ENCODE results near the gene FNIP1.

FNIP1 gene

GRCh38 chr5:131644370-131644769 lies 152.4 kb downstream of the FNIP1 start:
- Histone ChIP-seq H3K14ac (ENCODE audit: low read length in 2 of 2) (no peak overlapping the region), H2AFZ (ENCODE audit: low read depth, low read length) (no peak overlapping the region), H3K23ac (ENCODE audit: low read length in 2 of 2) (no peak overlapping the region), H2BK120ac (ENCODE audit: low read depth, low read length) (no peak overlapping the region), H4K91ac (ENCODE audit: low read length) (no peak overlapping the region), H4K8ac (ENCODE audit: low read length) (no peak overlapping the region), H2BK5ac (ENCODE audit: low read depth, low read length, poor library complexity, severe bottlenecking) (no peak overlapping the region), H3K4me3 (ENCODE audit: insufficient read depth in 1 of 2, low read depth in 1 of 2, low read length in 2 of 2) (no peak overlapping the region), H3K27me3 (ENCODE audit: control insufficient read depth in 1 of 2, insufficient read depth in 1 of 2, low read length in 2 of 2) (no peaks in the 10 kb centered on the region), H3K4me1 (ENCODE audit: control insufficient read depth, insufficient read depth, low read depth, low read length) (no peaks in the 10 kb centered on the region), H2BK12ac (ENCODE audit: low read length in 2 of 2) (no peak overlapping the region), H3K79me1 (replicated peaks; ENCODE audit: low read length, poor library complexity, severe bottlenecking) (peaks cover 6% of the 10 kb centered on the region), H3K27ac (ENCODE audit: low read length, poor library complexity, severe bottlenecking) (no peak overlapping the region), H2AK5ac (ENCODE audit: low read length, severe bottlenecking) (no peak overlapping the region), H3K18ac (ENCODE audit: low read depth in 1 of 2, low read length in 2 of 2) (no peak overlapping the region), H3K9ac (ENCODE audit: low read length) (no peak overlapping the region), H3K9me3 (ENCODE audit: control insufficient read depth, low read length) (no peaks in the 10 kb centered on the region), H3K36me3 (ENCODE audit: control insufficient read depth in 1 of 2, insufficient read depth in 2 of 2, low read depth in 1 of 2, low read length in 2 of 2) (peaks cover 3 to 79% of the 10 kb centered on the region in 2 experiments), H2BK15ac (ENCODE audit: low read depth, poor library complexity, severe bottlenecking) (no peak overlapping the region), H3K4me2 (ENCODE audit: low read length, poor library complexity, severe bottlenecking) (no peak overlapping the region), H3K4ac (ENCODE audit: low read depth in 1 of 2, low read length in 2 of 2) (no peak overlapping the region)
- no peak for DNase-seq
- 100% methylated on average over 1 of the region's 1 CpG for WGBS

GRCh38 chr5:131641494-131641893 lies 155.3 kb downstream of the FNIP1 start:
- H3K27me3 ChIP-seq (ENCODE audit: control insufficient read depth in 1 of 2, insufficient read depth in 1 of 2, low read length in 2 of 2), result no peaks in the 10 kb centered on the region
- no peak overlapping the region for H2BK5ac ChIP-seq (ENCODE audit: low read depth, low read length, poor library complexity, severe bottlenecking)
- no peaks in the 10 kb centered on the region for H3K4me1 ChIP-seq (ENCODE audit: control insufficient read depth, insufficient read depth, low read depth, low read length)
- H3K79me1 ChIP-seq (replicated peaks; ENCODE audit: low read length, poor library complexity, severe bottlenecking), result peaks cover 3% of the 10 kb centered on the region
- H4K8ac ChIP-seq (ENCODE audit: low read length), result no peak overlapping the region
- H3K4me3 ChIP-seq (ENCODE audit: insufficient read depth in 1 of 2, low read depth in 1 of 2, low read length in 2 of 2), result no peak overlapping the region
- H3K14ac ChIP-seq (ENCODE audit: low read length in 2 of 2), result no peak overlapping the region
- H3K4me2 ChIP-seq (ENCODE audit: low read length, poor library complexity, severe bottlenecking), result no peak overlapping the region
- DNase-seq, result no peak
- no peak overlapping the region for H3K23ac ChIP-seq (ENCODE audit: low read length in 2 of 2)
- no peak overlapping the region for H3K18ac ChIP-seq (ENCODE audit: low read depth in 1 of 2, low read length in 2 of 2)
- H3K36me3 ChIP-seq (ENCODE audit: control insufficient read depth in 1 of 2, insufficient read depth in 2 of 2, low read depth in 1 of 2, low read length in 2 of 2), result peaks cover 3 to 51% of the 10 kb centered on the region in 2 experiments
- H3K9ac ChIP-seq (ENCODE audit: low read length), result no peak overlapping the region
- no peak overlapping the region for H4K91ac ChIP-seq (ENCODE audit: low read length)
- H2BK15ac ChIP-seq (ENCODE audit: low read depth, poor library complexity, severe bottlenecking), result no peak overlapping the region
- H2BK120ac ChIP-seq (ENCODE audit: low read depth, low read length), result no peak overlapping the region
- H3K9me3 ChIP-seq (ENCODE audit: control insufficient read depth, low read length), result no peaks in the 10 kb centered on the region
- no peak overlapping the region for H2BK12ac ChIP-seq (ENCODE audit: low read length in 2 of 2)
- H3K4ac ChIP-seq (ENCODE audit: low read depth in 1 of 2, low read length in 2 of 2), result no peak overlapping the region
- H3K27ac ChIP-seq (ENCODE audit: low read length, poor library complexity, severe bottlenecking), result no peak overlapping the region
- H2AK5ac ChIP-seq (ENCODE audit: low read length, severe bottlenecking), result no peak overlapping the region
- H2AFZ ChIP-seq (ENCODE audit: low read depth, low read length), result no peak overlapping the region
- no CpG with 5 or more reads among the region's 1 CpG for WGBS

- Histone ChIP-seq H2BK5ac (ENCODE audit: low read depth, low read length, poor library complexity, severe bottlenecking) (no peak overlapping the region), H2BK120ac (ENCODE audit: low read depth, low read length) (no peak overlapping the region), H3K4ac (ENCODE audit: low read depth in 1 of 2, low read length in 2 of 2) (no peak overlapping the region), H3K18ac (ENCODE audit: low read depth in 1 of 2, low read length in 2 of 2) (no peak overlapping the region), H3K4me1 (ENCODE audit: control insufficient read depth, insufficient read depth, low read depth, low read length) (no peaks in the 10 kb centered on the region), H3K23ac (ENCODE audit: low read length in 2 of 2) (no peak overlapping the region), H3K27me3 (ENCODE audit: control insufficient read depth in 1 of 2, insufficient read depth in 1 of 2, low read length in 2 of 2) (no peaks in the 10 kb centered on the region), H2BK15ac (ENCODE audit: low read depth, poor library complexity, severe bottlenecking) (no peak overlapping the region), H3K9me3 (ENCODE audit: control insufficient read depth, low read length) (no peaks in the 10 kb centered on the region), H3K27ac (ENCODE audit: low read length, poor library complexity, severe bottlenecking) (no peak overlapping the region), H3K4me3 (ENCODE audit: insufficient read depth in 1 of 2, low read depth in 1 of 2, low read length in 2 of 2) (no peak overlapping the region), H3K4me2 (ENCODE audit: low read length, poor library complexity, severe bottlenecking) (no peak overlapping the region), H3K14ac (ENCODE audit: low read length in 2 of 2) (no peak overlapping the region), H3K36me3 (ENCODE audit: control insufficient read depth in 1 of 2, insufficient read depth in 2 of 2, low read depth in 1 of 2, low read length in 2 of 2) (peaks cover 3 to 38% of the 10 kb centered on the region in 2 experiments), H2AFZ (ENCODE audit: low read depth, low read length) (no peak overlapping the region), H3K9ac (ENCODE audit: low read length) (no peak overlapping the region), H4K91ac (ENCODE audit: low read length) (no peak overlapping the region), H3K79me1 (replicated peaks; ENCODE audit: low read length, poor library complexity, severe bottlenecking) (peaks cover 3% of the 10 kb centered on the region), H2AK5ac (ENCODE audit: low read length, severe bottlenecking) (no peak overlapping the region), H2BK12ac (ENCODE audit: low read length in 2 of 2) (no peak overlapping the region), H4K8ac (ENCODE audit: low read length) (no peak overlapping the region)
- no peak for DNase-seq
- 95% methylated on average over 3 of the region's 5 CpGs for WGBS
Observed at GRCh38 chr5:131640043-131640856, 156.6 kb downstream of the FNIP1 start.

GRCh38 chr5:131639148-131639547 lies 157.7 kb downstream of the FNIP1 start:
- H3K4me3 ChIP-seq (ENCODE audit: insufficient read depth in 1 of 2, low read depth in 1 of 2, low read length in 2 of 2), result no peak overlapping the region
- no peak overlapping the region for H2BK5ac ChIP-seq (ENCODE audit: low read depth, low read length, poor library complexity, severe bottlenecking)
- no peak overlapping the region for H2AK5ac ChIP-seq (ENCODE audit: low read length, severe bottlenecking)
- DNase-seq, result no peak
- H3K4me2 ChIP-seq (ENCODE audit: low read length, poor library complexity, severe bottlenecking), result no peak overlapping the region
- no peaks in the 10 kb centered on the region for H3K9me3 ChIP-seq (ENCODE audit: control insufficient read depth, low read length)
- peaks cover 1% of the 10 kb centered on the region for H3K79me1 ChIP-seq (replicated peaks; ENCODE audit: low read length, poor library complexity, severe bottlenecking)
- H3K23ac ChIP-seq (ENCODE audit: low read length in 2 of 2), result no peak overlapping the region
- no peak overlapping the region for H3K14ac ChIP-seq (ENCODE audit: low read length in 2 of 2)
- H2BK120ac ChIP-seq (ENCODE audit: low read depth, low read length), result no peak overlapping the region
- H3K4ac ChIP-seq (ENCODE audit: low read depth in 1 of 2, low read length in 2 of 2), result no peak overlapping the region
- H3K27me3 ChIP-seq (ENCODE audit: control insufficient read depth in 1 of 2, insufficient read depth in 1 of 2, low read length in 2 of 2), result no peaks in the 10 kb centered on the region
- H2BK12ac ChIP-seq (ENCODE audit: low read length in 2 of 2), result no peak overlapping the region
- peaks cover 0 to 27% of the 10 kb centered on the region in 2 experiments for H3K36me3 ChIP-seq (ENCODE audit: control insufficient read depth in 1 of 2, insufficient read depth in 2 of 2, low read depth in 1 of 2, low read length in 2 of 2)
- H2AFZ ChIP-seq (ENCODE audit: low read depth, low read length), result no peak overlapping the region
- no peak overlapping the region for H3K9ac ChIP-seq (ENCODE audit: low read length)
- H3K27ac ChIP-seq (ENCODE audit: low read length, poor library complexity, severe bottlenecking), result no peak overlapping the region
- H3K4me1 ChIP-seq (ENCODE audit: control insufficient read depth, insufficient read depth, low read depth, low read length), result no peaks in the 10 kb centered on the region
- no peak overlapping the region for H3K18ac ChIP-seq (ENCODE audit: low read depth in 1 of 2, low read length in 2 of 2)
- no peak overlapping the region for H4K91ac ChIP-seq (ENCODE audit: low read length)
- no peak overlapping the region for H4K8ac ChIP-seq (ENCODE audit: low read length)
- H2BK15ac ChIP-seq (ENCODE audit: low read depth, poor library complexity, severe bottlenecking), result no peak overlapping the region

Measured in mesenchymal stem cell (in vitro differentiated cells and primary cell).